Stimulated activated CD4-positive, alpha-beta T cell treated with anti-CD3 and anti-CD28 coated beads, Interleukin-4, amount 100 ng/mL, for 24 hours (primary cell): ENCODE data around the gene MCIDAS.

Experiments
- DNase-seq: peaks from one replicate; pipeline ENCODE4 v3.0.0-alpha.2; 2020

Gene MCIDAS

DNA sequence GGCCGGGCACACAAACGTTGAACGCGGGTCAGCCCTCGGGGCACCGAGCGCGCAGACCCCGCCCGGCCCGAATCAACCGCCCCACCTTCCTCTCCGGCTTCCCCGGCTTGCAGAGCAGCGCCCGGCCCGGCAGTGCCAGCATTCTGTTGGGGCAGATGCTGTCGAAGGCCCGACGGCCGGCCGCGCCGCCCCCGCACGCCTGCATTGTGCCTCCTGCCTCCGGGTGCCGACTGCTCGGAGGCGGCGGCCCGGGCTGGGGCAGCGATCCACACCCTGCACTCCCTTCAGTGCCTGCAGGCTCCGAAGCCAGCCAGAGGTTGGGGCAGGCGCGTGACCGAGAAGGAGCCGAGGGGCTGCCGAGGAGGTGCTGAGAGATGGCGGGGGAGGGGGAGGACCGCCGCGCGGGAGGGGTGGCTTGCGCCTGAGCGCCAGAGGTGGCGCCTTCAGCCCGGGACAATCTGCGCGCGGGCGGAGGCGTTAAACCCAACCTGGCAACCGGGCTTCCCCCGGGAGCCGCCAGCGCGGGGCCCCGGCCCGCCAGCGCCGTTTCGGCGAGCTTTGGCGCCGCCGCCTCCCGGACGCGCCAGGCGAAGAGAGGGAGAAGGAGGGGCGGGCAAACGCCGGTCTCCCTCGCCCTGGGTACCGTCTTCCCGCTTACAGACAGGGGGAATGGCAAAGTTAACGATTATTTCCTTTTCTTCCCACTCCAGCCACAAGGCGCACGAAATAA lies at the start of gene MCIDAS:
Gene MCIDAS, minus strand, starts transcription at position 382 of the 730 bp plus-strand sequence. Its CDS starts 177 bp downstream, at position 205.
- peak; percentile 61 for DNase-seq

DNA sequence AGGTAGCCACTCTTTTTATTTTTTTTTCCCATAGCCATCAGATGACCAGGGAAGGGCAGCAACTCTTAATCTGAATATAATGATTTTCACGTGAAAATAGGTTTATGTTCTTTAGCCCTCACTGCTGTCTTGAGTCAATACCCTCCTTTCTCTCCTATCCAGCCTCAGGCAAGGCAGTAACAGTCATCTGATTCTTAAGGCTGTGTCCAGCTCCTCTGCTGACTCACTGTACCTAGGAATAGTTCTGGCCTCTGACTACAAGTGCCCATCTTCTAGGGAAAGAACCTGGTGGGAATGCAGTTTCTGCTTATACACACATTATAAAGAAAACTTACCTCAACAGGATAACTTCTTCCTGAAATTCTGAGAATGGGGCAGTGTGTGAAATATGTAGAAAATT lies 49.7 kb upstream of the MCIDAS start:
- DNase-seq = no peak

DNA sequence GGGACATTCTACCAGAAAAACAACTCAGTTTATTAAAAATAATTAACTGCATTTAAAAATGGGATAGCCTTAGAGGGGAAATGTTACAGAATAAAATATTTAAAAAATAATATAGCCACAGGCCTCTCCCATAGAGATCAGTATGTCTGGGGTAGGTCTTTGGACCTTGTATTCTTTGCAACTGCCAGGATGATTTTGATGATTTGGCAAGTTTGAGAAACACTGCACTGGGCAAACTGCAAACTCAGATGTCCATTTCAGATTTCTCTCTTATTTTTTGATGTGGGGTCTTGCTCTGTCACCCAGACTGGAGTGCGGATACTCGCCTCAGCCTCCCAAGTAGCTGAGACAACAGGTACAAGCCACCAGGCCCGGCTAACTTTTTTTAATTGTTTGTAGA lies 31.2 kb upstream of the MCIDAS start:
- no peak for DNase-seq

DNA sequence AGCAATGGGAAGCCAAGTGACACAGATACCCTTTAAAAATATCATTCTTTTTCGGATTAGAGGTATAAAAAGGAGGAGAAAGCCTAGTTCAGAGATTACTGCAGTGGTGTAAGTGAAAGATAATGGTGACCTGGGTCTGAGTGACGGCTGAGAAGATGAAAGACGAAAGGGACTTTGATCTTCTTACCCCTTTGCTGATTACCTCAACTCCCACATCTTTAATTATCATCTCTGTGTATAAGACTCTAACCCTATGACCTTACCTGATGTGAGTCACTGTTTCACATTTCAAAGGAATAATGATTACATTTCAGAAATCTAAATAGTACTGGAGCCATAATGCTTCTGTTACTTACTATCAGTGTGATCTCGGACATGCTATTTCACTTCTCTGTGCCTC lies 27.7 kb upstream of the MCIDAS start:
- no peak for DNase-seq

DNA sequence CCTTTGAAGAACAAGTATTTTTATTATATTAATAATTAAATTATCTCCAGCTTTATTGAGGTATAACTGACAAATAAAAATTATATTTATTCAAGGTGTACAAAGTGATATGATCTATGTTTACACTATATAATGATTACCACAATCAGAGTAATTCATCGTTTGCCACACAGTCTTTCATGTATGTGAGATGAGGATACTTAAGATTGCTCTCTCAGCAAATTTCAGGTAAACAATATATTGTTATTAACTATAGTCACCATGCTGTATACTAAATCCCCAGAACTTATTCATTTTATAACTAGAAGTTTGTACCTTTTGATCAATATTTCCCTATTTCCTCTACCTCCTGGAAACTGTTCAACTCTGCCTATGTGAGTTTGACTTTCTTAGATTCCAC lies 22.9 kb upstream of the MCIDAS start:
- no peak for DNase-seq

DNA sequence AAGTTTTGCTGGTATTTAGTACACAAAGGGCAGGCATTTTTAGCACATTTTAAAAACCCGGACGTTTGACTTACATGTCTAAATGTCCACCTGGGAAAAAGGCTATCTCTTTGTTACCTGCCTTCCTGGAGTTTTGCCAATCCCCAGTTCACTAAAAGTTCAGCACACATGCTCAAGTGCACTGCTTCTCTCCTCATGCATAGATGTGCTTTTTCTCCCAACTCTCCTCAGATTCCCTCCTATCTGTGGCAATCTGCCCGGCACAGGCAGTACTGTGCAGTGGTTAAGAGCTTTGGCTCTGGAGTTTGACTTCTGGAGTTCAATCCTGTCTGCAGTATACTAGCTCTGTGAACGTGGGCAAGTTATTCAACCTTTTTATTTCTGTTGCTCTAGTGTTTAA lies 14.6 kb upstream of the MCIDAS start:
- DNase-seq = no peak

DNA sequence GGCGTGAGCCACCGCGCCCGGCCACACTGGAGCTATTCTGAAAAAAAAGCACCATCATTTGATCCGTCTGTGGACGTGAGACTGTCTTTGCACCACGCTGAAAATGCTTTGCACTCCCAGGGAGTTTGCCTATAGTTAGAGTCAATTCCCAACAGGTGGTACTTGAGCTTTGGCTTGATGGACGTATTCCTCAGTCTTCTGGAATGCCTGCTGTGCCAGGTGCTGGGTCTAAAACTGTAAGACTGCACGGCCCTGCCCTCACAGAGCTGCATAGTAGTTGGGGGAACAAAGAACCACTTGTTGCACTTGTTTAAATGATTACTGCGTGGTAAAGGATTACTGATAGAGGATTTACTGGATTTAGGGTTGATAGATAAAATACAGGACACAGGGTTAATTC lies 9.7 kb upstream of the MCIDAS start:
- no peak for DNase-seq

DNA sequence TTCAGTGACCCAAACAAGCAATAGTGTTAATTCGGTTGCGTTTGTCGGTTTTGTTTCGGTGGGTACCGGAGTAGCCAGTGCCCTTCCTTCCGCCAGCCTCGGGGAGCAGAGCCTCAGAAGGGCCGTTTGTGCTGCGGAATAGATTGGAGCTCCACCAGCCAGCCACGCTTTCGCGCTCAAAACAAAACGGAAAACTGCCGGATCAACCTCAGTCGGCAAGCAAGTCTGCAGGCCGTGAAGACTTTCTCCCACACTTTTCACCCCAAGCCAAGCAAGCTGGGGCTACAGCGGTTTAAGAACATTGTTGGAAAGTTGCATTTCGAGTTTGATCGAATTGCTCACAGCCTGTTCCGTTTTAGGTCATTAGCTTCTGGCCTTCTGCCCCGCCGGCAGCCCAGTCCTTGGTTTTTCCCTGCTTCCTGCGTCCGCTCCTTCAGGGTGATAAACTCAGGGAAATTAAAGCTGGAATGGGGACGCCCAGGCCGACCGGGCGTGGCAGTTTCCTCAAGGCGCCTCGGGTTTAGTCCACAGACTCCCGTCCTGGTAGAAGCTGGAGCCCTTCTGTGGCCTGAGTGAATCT lies 7.1 kb upstream of the MCIDAS start:
- DNase-seq = no peak

DNA sequence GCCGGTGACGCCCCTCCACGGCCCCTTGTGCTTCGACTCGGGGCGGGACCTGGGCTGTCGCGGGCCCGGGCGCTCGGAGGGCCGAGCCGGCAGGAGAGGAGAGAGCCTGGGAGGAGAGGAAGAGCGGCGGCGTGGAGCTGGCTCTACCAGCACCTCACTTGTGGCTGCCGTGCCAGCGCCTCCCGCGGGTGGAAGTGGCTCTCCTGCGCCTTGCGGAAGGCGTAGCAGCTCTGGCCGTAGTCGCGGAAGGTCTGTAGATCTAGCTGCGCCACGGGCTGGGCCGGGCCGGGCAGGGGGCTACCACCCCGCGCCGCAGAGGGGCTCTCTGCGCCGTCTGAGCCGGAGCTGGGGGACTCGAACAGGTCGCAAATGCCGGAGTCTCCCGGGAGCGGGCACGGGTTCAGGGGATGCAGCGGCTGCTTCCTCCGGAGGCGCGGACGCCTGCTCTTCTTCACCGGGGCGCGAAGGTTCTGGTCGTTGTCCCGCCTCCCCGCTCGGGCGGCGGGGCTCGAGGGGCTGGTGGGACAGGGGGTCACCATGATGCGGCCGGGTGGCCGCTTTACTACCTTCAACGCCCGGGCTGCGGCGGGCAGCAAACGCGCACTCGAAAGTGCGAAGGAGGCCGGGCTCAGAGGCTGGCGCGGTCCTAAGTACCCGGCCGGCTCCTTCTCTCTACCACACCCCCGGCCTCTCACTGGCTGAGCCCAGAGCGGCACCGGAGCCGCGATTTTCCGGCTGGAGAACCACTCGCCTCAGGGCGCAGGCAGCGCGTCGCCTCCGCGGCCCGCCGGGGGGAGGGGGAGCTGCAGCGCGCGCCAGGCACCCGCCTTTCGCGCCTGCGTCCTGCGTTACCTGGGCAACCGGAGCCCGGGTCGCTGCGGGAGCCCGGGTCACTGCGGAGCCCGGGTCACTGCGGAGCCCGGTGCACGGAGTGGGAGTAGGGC lies 6.1 kb upstream of the MCIDAS start, which contains the start of gene CCNO:
Gene CCNO, minus strand, starts transcription at position 624 of the 944 bp plus-strand sequence. Its CDS starts 85 bp downstream, at position 539.
- DNase-seq = peak; percentile 56

DNA sequence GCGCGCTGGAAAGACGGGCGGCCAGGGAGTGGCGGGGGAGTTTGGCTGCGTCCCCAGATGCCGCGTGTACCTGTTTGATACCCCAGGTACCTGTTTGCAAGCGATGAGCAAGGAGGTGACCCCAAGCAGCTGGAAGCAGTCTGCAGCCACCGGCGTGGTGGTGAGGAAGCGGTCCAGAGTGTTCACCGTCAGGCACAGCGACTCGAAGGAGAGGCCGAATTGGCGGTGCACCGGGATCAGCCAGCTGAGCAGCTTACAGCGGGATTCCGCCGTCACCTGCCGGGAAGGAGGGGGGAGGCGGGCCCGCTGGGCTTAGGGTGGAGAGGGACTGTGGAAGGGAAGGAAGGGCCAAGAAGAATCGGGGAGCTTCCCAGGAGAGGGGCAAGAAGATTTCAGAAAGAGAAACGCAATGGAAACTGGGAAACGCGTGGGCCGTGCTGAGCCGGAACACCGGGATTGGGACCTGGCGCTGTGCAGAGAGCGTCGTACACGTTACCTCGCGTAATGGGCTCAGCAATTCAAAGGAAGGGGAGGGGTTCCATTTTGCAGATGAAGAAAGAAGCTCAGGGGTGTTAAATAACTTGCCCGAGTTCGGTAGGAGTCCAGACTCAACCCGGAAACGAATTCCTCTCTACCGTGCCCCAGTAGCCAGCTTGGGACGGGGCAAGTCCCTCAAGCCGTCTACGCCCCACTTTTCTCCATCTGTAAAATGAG lies 5.3 kb upstream of the MCIDAS start:
- no peak for DNase-seq

DNA sequence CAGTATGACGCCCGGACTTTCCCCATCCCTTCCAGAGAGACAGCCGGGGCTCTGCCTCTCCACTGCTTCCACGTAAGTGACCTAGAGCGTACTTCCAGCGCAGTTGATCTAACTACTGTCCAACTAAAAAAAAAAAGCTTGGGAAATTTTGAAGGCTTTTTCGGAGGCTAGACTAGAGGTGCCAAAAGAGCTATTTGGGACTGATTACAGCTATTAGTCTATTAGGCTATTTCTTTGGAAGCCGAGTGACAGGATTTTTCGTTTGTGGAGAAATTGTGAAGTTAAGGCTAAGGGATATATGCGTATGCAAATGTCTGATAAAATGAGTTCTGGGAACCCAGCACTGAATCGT lies 4.8 kb upstream of the MCIDAS start:
- DNase-seq = no peak

DNA sequence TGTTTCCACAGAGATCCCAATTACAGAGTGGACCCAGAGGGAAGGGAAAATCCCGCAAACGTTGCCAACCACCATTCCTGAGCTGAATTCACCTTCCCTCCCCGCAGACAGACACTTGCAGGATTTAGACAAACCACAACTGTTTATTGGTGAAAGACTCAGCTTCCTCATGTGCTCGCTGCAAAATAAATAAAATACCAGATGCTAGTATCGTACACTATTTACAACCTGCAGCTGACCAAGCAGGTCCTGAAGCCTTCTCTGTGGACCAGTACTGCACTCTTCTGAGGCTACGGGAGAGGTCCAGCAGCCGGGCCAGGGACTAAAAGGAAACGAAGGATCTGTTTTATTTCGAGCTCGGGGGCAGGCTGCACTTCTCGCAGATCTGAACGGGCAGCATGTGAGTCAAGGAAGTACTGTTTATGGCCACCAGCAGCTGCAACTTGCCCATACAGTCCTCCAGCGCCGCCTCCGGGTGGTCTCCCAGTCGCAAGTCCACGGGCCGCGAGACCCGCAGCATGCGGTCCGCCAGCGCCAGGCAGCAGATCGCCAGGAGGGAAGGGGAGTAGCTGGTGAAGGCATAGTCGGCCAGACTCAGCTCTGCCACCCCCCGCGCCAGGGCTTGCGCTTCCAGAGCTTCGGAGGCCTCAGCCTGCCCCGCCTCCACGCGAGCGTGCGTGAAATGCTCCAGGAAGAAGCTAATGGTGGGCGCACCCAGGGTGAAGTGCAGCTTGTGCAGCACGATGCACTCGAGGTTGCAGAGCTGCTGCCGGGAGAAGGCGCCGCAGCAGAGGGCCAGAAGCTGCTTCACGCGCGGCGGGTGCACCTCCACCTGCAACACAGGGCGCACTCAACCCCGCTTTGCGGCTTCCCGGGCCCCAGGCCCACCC lies 4.2 kb upstream of the MCIDAS start:
- DNase-seq = no peak

DNA sequence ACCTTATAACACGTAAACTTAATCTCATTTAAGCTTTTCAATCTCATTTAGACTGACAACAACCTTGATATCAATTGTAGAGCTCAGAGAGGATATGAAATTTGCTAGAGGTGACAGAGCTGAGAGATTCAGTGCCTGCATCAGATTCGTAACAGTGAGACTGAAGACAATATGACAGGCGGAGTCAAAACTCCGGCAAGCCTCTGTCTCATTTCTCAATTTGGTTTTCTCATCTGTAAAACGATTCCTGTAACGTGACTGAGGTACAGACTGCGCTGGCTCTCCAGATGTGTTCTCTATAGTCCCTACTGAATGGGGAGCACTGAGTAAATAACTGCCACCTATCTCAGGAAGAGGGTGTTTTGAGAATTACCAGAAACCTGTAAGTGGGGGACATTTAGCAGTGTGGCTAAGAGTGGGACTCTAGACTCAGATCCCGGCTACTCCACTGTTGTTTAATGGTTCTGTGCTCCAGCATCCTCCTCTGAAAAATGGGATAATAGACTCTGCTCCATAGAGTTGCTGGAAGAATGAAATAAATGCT lies 3.0 kb upstream of the MCIDAS start:
- no peak for DNase-seq

DNA sequence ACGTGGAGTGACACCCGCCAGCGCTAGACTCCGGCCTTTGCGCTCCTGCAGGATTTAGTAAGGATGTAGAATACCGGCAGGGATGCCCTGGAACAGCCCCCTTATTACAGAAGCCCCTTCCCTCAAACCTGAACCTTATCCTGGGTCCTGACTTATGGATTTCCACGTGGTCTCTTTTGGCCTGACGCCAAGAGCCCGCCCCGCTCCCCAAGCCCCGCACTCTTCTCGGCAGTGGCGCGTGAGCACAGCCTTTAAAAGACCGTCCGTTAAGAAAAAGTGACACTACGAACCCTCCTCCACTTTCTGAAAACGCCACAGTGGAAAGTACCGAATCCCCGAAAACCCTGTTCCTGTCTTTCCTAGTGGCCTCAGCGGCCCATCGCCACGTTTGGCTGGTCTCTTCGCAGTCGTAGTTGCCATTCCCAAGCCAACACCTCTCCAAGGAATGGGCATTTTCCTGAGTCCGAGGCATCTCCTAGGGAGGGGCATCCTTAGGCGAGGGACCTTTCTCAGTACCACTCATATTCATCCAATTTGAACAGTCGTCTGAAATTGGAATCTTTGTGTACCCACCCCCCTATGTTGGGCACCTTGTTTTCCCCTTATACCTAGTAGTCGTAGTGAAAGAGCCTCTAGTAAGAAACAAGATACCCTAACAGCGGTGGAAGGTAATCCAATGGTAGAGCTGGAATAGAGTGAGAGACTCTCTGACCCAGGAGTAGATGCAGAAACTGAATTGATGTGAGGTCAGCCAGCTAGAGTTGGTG lies 732 bp upstream of the MCIDAS start:
- DNase-seq = no peak

DNA sequence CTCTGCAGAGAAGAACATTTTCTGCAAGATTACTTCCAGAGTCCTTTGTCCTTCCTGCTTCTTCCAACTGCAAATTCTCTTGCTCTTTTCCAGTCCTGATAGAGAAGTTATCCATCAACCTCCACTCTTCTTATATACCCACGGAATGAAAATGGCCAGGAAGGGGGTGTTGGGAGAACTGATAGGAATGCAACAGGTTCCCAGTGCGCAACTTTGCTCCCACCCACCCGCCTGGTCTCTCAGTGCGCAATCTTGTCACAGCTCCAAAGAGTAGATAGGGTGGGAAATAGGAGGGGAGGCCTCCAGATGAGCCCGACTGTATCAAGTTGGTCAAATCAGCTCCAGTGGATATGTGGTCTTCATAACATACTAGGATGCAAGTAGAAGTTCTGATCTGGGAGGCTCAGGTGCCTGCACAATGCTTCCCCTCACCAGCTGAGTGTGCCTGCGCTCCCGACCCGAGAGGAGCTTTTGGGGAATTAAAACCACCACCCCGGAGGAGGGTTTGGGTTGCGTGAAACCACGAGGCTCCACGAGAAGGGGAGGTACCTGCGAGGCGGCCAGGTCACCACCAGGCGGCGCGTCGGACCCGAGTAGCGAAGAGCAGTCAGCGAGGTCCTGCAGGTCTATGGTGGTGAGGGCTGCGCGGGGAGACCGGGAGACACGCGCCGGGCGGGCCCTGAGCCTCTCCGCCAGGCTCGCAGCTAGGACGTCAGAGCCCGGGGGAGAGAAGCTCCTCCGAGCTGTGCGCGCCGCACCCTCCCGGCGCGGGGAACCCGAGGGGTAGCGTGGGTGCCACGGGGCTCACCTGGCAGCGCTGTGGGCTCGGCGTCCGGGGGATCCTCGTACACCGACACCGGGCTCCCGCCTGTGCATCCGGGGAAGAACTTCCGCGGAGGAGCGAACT lies 835 bp downstream of the MCIDAS start:
- peak; percentile 67 for DNase-seq

DNA sequence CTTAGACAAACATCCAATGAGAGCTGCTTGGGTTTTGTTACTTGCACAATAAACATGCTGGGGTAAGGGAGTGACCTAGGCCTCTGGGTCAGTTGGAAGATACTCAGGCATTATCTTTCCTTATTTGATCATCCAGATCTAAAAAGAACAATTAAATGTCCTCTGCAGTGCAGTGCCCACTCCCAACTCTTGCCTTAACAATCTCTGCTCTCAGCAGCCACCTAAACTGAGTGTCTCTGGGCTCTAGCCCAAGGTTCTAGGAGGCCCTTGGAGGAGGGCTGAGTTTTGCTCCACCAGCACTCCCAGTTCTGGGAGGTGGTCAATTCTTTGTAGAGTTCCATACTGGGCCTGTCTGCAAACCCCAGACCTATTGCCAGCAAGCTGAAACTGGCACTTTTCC lies 1.8 kb downstream of the MCIDAS start:
- DNase-seq = no peak

DNA sequence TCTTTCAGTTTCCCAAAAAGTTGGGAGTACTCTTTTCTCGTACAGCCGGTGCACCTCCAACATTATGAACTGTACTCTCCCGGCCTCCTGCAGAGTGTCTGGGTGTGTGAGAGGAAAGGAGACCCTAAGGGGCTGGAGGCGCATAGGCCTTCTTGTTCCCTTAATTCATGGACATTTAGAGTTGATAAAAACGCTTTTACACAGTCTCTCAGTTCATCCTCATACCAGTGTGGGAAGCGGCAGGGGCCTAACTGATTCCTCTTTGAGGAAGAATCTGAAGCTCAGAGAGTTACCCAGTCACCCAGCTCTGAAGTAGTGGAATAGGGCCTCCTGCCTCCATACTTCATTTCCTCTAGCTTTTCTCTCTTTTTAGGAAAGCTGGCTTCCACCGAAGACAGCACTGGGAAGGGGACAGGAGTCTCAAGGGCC lies 3.3 kb downstream of the MCIDAS start:
- no peak for DNase-seq

DNA sequence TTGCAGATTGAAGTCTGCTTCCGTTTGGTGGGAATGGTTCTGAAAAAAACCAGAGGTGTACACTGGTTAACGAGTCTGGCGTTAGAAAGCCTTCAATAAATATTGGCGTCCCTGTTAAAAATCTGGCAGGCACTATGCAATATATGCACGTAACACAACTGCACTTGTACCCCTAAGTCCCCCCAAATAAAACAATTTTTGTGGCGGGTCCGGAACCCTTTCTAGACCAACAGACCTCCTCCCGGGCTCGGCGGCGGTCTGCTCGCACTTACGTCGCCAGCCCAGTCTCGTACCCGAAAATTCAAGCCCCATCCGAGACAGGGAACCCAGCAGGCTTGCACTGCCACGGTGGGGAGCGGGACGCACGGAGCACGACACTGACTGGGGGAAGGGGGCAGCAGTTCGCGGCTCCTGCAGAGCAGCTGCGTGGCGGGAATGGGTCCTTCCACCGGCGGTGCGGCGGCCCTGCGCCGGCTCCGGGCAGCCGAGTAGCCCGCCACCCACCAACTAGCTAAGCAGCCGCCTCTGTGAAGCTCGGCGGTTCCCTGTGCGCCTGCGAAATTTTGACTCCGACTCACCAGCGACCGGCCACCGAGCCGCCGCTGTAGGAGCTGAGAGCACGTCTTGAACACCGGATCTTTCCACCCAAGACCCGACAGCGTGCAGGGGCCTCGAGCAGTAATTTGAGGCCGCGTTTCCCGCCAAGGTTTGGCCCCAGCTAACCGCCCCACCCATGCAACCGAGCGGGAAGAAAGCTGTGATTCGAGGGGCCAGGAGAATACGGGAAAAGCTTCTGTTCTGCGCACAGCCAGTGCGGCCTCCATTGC lies 3.9 kb downstream of the MCIDAS start:
- no peak for DNase-seq
